ENCODE data around the gene PANK2.

GRCh38 chr20:3914446-3914845 is 25.3 kb downstream of the PANK2 start:
- TF ChIP-seq JUN (IDR thresholded peaks at IDR 0.05; ENCODE audit: low read depth, low read length) (no peak), USF2 (IDR thresholded peaks at IDR 0.05; ENCODE audit: low read length) (no peak), CHD2 (IDR thresholded peaks at IDR 0.05; ENCODE audit: low read length) (no peak), POLR2A (IDR thresholded peaks at IDR 0.05; ENCODE audit: control extremely low read depth in 1 of 2, low read depth in 2 of 2, low read length in 2 of 2) (no peak)
